Heart left ventricle (tissue), 16 donors: ENCODE data around the gene VMP1. TPM values are rescaled to one million over a fixed set of nuclear protein-coding genes. Genes with fewer than 3 reads are reported as not detected.
"Not testable (repeated sequence)": the region's sequence is repeated elsewhere in the genome, so short reads cannot be mapped to it uniquely, and the experiment has no call there.

Experiments used
- ATAC-seq, 4 donors: fragments of 200-7000 bp; cut with Tn5 transposase; one replicate each; pipeline ENCODE4 v1.9.1; 2020 to 2022; ENCODE audit warnings: moderate library complexity in 4 of 4, mild to moderate bottlenecking in 3 of 4, moderate number of reproducible peaks in 1 of 4
- DNase-seq, 5 donors: peaks; one replicate each; pipeline ENCODE4 v3.0.0-alpha.2; 2020
- H3K27ac ChIP-seq, 12 donors: fragments of 200-600 bp; sonication (generic) in 4 of 12; one replicate each; pipeline versions ENCODE4 v1.5.0 to v1.8.0; 2016 to 2022; ENCODE audit warnings: mild to moderate bottlenecking in 2 of 12
- H3K27me3 ChIP-seq, 9 donors: fragments of 200-600 bp; sonication (generic) in 2 of 9; one replicate each; pipeline versions ENCODE4 v1.5.1 to v1.8.0; 2016 to 2022; ENCODE audit warnings: mild to moderate bottlenecking in 3 of 9
- H3K36me3 ChIP-seq, 9 donors: fragments of 200-600 bp; sonication (generic) in 2 of 9; one replicate each; pipeline versions ENCODE4 v1.5.0 to v1.8.0; 2018 to 2022; ENCODE audit warnings: mild to moderate bottlenecking in 2 of 9
- H3K4me1 ChIP-seq, 12 donors: fragments of 200-600 bp; sonication (generic) in 4 of 12; one replicate each; pipeline versions ENCODE4 v1.5.0 to v1.8.0; 2016 to 2022; ENCODE audit warnings: mild to moderate bottlenecking in 3 of 12
- H3K4me3 ChIP-seq, 12 donors: fragments of 200-600 bp; sonication (generic) in 4 of 12; one replicate each; pipeline versions ENCODE4 v1.5.0 to v1.8.0; 2017 to 2022; ENCODE audit warnings: mild to moderate bottlenecking in 9 of 12, moderate library complexity in 4 of 12
- H3K9me3 ChIP-seq, 12 donors: fragments of 200-600 bp; sonication (generic) in 4 of 12; one replicate each; pipeline versions ENCODE4 v1.5.0 to v1.8.0; 2016 to 2022; ENCODE audit warnings: mild to moderate bottlenecking in 1 of 12
- CTCF ChIP-seq, 12 donors: fragments of 200-600 bp; sonication (generic) in 4 of 12; IDR thresholded peaks; one replicate each; pipeline versions ENCODE4 v1.5.0 to v1.8.0; 2018 to 2022; ENCODE audit warnings: antibody characterized with exemption in 12 of 12, mild to moderate bottlenecking in 5 of 12
- POLR2A ChIP-seq, 2 donors: fragments of 450-650 bp; IDR thresholded peaks; one replicate each; pipeline ENCODE4 v1.6.1; 2017; ENCODE audit warnings: antibody characterized with exemption in 2 of 2, mild to moderate bottlenecking in 2 of 2, moderate library complexity in 2 of 2
- WGBS, 4 donors: extraction: QIAGEN DNeasy Blood & Tissue Kit in 2 of 4; methylation state at CpG; one replicate each; pipeline versions ENCODE4 v1.1.5 to v1.1.7; 2013 to 2018; 5-methylcytosine and 5-hydroxymethylcytosine counted together
- intact Hi-C, 10 donors: fragments of 100-400 bp; cut with DNase I; formaldehyde crosslinking; loops; one replicate each; pipeline versions ENCODE4 v1.11.1 to v1.14.2; 2022
- polyA plus RNA-seq, 2 donors: library from polyadenylated mRNA; stranded (reverse); fragments of 200-250 nt; gene quantifications; one replicate each; pipeline ENCODE4 v1.2.3, GENCODE V29; 2013
- total RNA-seq, 9 donors: library from RNA; depleted of rRNA in 2 of 9; stranded (reverse); fragments of >200 nt in 2 of 9; fragmentation: NEBNext Ultra II Directional in 3 of 9; extraction: Animal tissue kit (Norgen Biotek cat#: 25700) in 3 of 9; gene quantifications; one replicate each; pipeline versions ENCODE4 v1.1.0 to v1.2.4, GENCODE V29; 2016 to 2023
- donor health status: ischemic (EF 13 %, LVEDD 7.1; RV severe dilation, severe dysfunction).
- donor health status: healthy with polysubstance abuse.
- donor health status: DM: no; HTN: yes; CAD: no.
- donor health status: DM: no; HTN: no; CAD: no.
- donor health status: ischemic (EF 25% LVEDD 6.9; RV normal size, moderate dysfunction).
- donor health status: ischemic (EF 25% LVEDD 5.7; RV mildly dilated, moderate dysfunction).
- donor health status: healthy.
- donor health status: DM: yes; HTN: yes; CAD: no.
- donor health status: ischemic (EF 35%, LVEDD 5.7; RV mildly dilated, moderate dysfunction).
- donor health status: nonischemic (EF 11% LVEDD 7.7; RV severe dilation, severe dysfunction).
- donor health status: DM: yes; HTN: yes; CAD: no.
- donor health status: PGD.
- donor health status: ischemic (EF 29% LVEDD 5.4; RV normal size, mild dysfunction).
- donor health status: nonischemic (EF 23%, LVEDD 6.1; RV moderate dilation, normal function).

The VMP1 gene
- total and polyA plus RNA-seq, 11 donors = 19.3 to 181 (median 50.1) TPM

- ATAC-seq (no peak), DNase-seq (no peak)
- Histone ChIP-seq H3K4me3 (peak overlapping the region in 1 of 12 donors; percentile 38), H3K27ac (peak overlapping the region in 6 of 12 donors; percentile 13 to 91 (median 74)), H3K4me1 (peaks cover 5 to 78% (median 15%) of the 10 kb centered on the region in 12 donors), H3K36me3 (peaks cover 0 to 6% (median 0%) of the 10 kb centered on the region in 9 donors), H3K9me3 (no peaks in the 10 kb centered on the region), H3K27me3 (no peaks in the 10 kb centered on the region)
- WGBS, 4 donors = 90 to 96% (median 93%) methylated on average over 5 of the region's 5 CpGs
- TF ChIP-seq CTCF (IDR thresholded peaks at IDR 0.05) (no peak), POLR2A (IDR thresholded peaks at IDR 0.05) (no peak)
- intact Hi-C loops = loop anchor here in 1 of 10 donors (5.0 kb wide), 1 partner anchor 41 kb away; no protein-coding TSS in a partner anchor
These were observed 120.4 kb downstream of the VMP1 start for GRCh38 chr17:59827721-59828477.

DNA sequence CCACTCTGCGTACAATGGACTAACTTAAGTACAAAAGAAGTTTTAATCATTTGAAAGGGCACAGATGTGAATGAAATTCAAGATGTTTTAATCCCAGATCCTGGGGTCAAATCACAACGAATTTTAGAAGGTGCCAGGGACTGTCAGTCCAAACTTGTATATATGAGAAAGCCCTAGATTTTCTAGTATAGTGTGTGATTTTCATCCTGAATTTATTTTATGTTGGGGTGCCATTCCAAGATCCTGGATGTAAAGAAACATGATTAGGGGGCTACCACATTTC lies 121.0 kb downstream of the VMP1 start:
- ATAC-seq (no peak), DNase-seq (no peak)
- Histone ChIP-seq H3K4me3 (peak overlapping the region in 1 of 12 donors; percentile 38), H3K36me3 (peaks cover 0 to 6% (median 0%) of the 10 kb centered on the region in 9 donors), H3K27ac (peak overlapping the region in 8 of 12 donors; percentile 47 to 91 (median 74)), H3K4me1 (peaks cover 5 to 82% (median 15%) of the 10 kb centered on the region in 12 donors), H3K27me3 (no peaks in the 10 kb centered on the region), H3K9me3 (no peaks in the 10 kb centered on the region)
- 67 to 82% (median 70%) methylated on average over 2 of the region's 2 CpGs for WGBS, 4 donors
- TF ChIP-seq CTCF (IDR thresholded peaks at IDR 0.05) = no peak
- TF ChIP-seq POLR2A (IDR thresholded peaks at IDR 0.05) = no peak
- intact Hi-C loops = loop anchor here in 1 of 10 donors (5.0 kb wide), 1 partner anchor 41 kb away; no protein-coding TSS in a partner anchor

- H3K27me3 ChIP-seq, H3K36me3 ChIP-seq, DNase-seq, H3K9me3 ChIP-seq: not testable (repeated sequence)
- H3K4me3 ChIP-seq = peak overlapping the region in 2 of 12 donors; percentile 8 to 38
- ATAC-seq = peak in 2 of 4 donors; percentile 2 to 5
- 54 to 73% (median 69%) methylated on average over 7 of the region's 7 CpGs for WGBS, 4 donors
- peak overlapping the region in 11 of 12 donors; percentile 19 to 91 (median 66) for H3K27ac ChIP-seq
- H3K4me1 ChIP-seq = peaks cover 5 to 82% (median 15%) of the 10 kb centered on the region in 12 donors
- intact Hi-C loops = loop anchor here in 1 of 10 donors (5.0 kb wide), 1 partner anchor 42 kb away; no protein-coding TSS in a partner anchor
These were observed 121.4 kb downstream of the VMP1 start for GRCh38 chr17:59828819-59829216.

DNA sequence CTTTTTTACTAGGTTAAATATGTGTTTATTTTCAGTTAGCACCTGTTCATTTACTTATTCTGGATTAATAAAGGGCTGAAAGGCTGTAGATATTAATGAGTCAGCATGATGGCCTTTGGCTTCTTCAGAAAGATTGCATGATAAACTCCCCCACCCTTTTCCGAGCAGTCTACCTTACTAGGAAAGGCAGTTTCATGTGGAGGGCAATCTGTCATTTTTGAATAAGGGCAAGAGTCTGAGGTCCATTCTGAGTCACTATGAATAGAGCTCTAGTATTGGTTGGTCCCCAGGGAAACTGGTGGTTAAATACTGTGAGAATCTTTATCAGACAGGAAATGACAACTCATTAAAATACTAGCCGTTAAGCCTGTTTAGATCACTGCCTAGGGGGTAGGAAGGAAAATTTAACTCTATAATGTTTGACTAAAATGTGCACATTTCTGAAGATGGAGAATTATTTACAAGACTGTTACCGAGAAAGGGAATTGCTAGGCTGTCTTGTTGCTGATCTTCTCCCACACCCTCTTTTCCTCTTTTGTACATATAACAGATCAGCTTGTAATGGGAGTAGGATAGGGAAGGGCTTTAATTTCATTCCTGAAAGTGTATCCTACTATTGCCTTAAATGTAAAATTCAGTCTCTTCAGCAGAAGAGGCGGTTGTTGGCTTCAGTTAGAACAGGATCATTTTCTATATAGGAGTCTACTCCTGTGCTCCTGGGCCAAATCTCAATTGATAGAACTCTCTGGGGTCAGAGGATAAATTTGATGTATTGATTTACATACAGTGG lies 122.0 kb downstream of the VMP1 start:
- 19 to 35% (median 23%) methylated on average over 4 of the region's 4 CpGs for WGBS, 4 donors
- intact Hi-C loops = loop anchor here in 2 of 10 donors (5.0 to 10.0 kb wide), 2 partner anchors 42 to 45 kb away; no protein-coding TSS in a partner anchor
- peak in 1 of 5 donors; percentile 56 for DNase-seq
- peak overlapping the region in 11 of 12 donors; percentile 19 to 91 (median 73) for H3K27ac ChIP-seq
- peak overlapping the region in 2 of 12 donors; percentile 8 to 38 for H3K4me3 ChIP-seq
- TF ChIP-seq POLR2A (IDR thresholded peaks at IDR 0.05) (no peak), CTCF (IDR thresholded peaks at IDR 0.05) (no peak)
- no peaks in the 10 kb centered on the region for H3K9me3 ChIP-seq
- peak; percentile 17 to 92 (median 89) for ATAC-seq
- H3K27me3 ChIP-seq = no peaks in the 10 kb centered on the region
- peaks cover 5 to 82% (median 15%) of the 10 kb centered on the region in 12 donors for H3K4me1 ChIP-seq
- H3K36me3 ChIP-seq = no peaks in the 10 kb centered on the region
